Stomach smooth muscle (tissue), 2 donors: ENCODE data around the gene ZNF367.
"Not testable (repeated sequence)": the region's sequence is repeated elsewhere in the genome, so short reads cannot be mapped to it uniquely, and the experiment has no call there.

ENCODE experiments used
- H3K27ac ChIP-seq: one replicate; pipeline ENCODE4 v1.7.0; 2013; ENCODE audit warnings: mild to moderate bottlenecking, low read length, inconsistent platforms
- H3K27me3 ChIP-seq, 2 donors: one replicate each; pipeline ENCODE4 v1.7.0; 2013; ENCODE audit warnings: low read length in 2 of 2; ENCODE audit not compliant: insufficient read depth in 2 of 2, control insufficient read depth in 1 of 2
- H3K36me3 ChIP-seq, 2 donors: one replicate each; pipeline ENCODE4 v1.7.0; 2013; ENCODE audit warnings: low read length in 2 of 2; ENCODE audit not compliant: control insufficient read depth in 2 of 2, insufficient read depth in 2 of 2
- H3K4me1 ChIP-seq: one replicate; pipeline ENCODE4 v1.7.0; 2013; ENCODE audit warnings: low read length; ENCODE audit not compliant: control insufficient read depth, insufficient read depth
- H3K4me3 ChIP-seq, 2 donors: one replicate each; pipeline ENCODE4 v1.7.0; 2013; ENCODE audit warnings: low read length in 2 of 2
- H3K9ac ChIP-seq, 2 donors: one replicate each; pipeline ENCODE4 v1.7.0; 2013; ENCODE audit warnings: low read length in 2 of 2, mild to moderate bottlenecking in 1 of 2
- H3K9me3 ChIP-seq, 2 donors: one replicate each; pipeline ENCODE4 v1.7.0; 2013; ENCODE audit warnings: low read length in 2 of 2; ENCODE audit not compliant: control insufficient read depth in 2 of 2
- donor health status: healthy.
- donor health status: Pancreatic carcinoma.

The ZNF367 gene

DNA sequence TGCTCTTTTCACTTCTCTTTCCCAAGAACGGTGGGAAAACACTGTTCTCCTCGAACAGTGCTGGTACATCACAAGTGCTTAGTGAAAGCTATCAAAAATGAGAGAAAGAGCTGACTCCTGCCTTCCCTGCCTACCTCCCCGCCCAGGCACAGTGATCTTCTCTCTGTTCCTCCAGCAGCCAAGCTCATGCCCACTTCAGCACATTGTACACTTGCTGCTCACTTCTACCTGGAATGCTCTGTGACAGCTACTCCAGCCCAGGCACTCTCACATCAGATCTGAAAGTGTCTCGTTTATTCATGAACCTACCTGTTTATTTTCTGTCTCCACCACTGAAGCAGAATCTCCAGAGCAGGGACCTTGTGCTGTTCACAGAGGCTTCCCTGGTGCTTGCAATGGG lies 36.5 kb downstream of the ZNF367 start:
- H3K4me1 ChIP-seq = peaks cover 21% of the 10 kb centered on the region
- H3K27ac ChIP-seq = no peak overlapping the region
- no peak overlapping the region for H3K4me3 ChIP-seq
- no peaks in the 10 kb centered on the region for H3K36me3 ChIP-seq
- H3K27me3 ChIP-seq = no peaks in the 10 kb centered on the region
- H3K9me3 ChIP-seq = no peaks in the 10 kb centered on the region
- peak overlapping the region in 1 of 2 donors; percentile 13 for H3K9ac ChIP-seq

DNA sequence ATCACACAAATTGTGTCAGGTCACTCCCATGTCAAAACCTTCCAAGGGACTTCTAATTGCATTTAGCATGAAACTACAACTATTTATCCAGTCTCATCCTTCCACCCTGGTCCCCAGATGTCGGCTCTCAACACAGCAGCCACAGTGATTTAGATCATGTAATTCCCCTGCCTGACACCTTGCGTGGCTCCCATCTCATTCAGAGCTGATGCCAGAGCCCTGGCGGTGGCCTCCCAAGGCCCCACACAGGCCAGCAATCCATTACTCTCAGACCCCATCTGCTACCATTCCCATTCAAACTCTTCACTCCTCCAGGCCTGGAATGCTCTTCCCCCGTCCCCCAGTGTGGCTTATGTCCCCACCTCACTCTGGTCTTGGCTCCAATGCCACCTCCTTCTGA lies 37.0 kb downstream of the ZNF367 start:
- Histone ChIP-seq H3K27me3 (no peaks in the 10 kb centered on the region), H3K27ac (no peak overlapping the region), H3K9me3 (no peaks in the 10 kb centered on the region), H3K36me3 (no peaks in the 10 kb centered on the region), H3K9ac (no peak overlapping the region), H3K4me1 (peaks cover 21% of the 10 kb centered on the region), H3K4me3 (no peak overlapping the region)

DNA sequence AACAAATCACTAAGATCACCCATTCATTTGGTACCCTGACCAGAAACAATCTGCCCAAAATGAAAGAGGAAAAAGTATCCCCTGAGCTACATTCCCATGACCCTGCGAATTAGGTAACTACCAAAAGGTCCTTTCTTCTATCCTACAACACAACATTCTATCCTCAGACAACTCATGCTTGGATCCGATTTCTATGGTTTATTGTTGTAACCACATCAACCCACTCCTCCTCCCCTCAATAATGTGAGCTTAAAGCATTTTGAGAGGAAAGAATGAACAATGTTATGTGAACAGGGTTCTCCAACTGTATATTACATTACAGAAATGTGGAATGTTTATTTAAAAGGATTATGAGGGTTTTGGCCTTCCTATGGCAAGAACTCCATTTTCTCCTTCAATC lies 38.7 kb downstream of the ZNF367 start:
- H3K36me3 ChIP-seq = no peaks in the 10 kb centered on the region
- H3K27ac ChIP-seq = no peak overlapping the region
- H3K9ac ChIP-seq = no peak overlapping the region
- H3K4me3 ChIP-seq = no peak overlapping the region
- H3K9me3 ChIP-seq = no peaks in the 10 kb centered on the region
- peaks cover 21% of the 10 kb centered on the region for H3K4me1 ChIP-seq
- H3K27me3 ChIP-seq = no peaks in the 10 kb centered on the region

DNA sequence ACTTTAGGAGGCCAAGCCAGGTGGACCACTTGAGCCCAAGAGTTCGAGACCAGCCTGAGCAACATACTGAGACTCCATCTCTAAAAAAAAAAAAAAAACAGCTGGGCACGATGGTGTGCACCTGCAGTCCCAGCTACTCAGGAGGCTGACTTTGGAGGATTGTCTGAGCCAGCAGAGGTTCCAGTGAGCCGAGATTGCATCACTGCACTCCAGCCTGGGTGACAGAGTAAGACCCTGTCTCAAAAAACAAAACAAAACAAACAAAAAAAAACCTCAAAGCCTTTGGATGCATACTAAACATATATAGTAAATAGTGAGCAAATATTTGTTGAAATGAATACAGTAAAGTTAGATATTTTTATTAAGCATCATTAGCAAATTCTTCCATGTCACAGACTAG lies 40.0 kb downstream of the ZNF367 start:
- Histone ChIP-seq H3K4me3 (no peak overlapping the region), H3K4me1 (peaks cover 21% of the 10 kb centered on the region), H3K9ac (no peak overlapping the region), H3K27me3 (no peaks in the 10 kb centered on the region), H3K27ac (no peak overlapping the region), H3K9me3 (no peaks in the 10 kb centered on the region), H3K36me3 (no peaks in the 10 kb centered on the region)

DNA sequence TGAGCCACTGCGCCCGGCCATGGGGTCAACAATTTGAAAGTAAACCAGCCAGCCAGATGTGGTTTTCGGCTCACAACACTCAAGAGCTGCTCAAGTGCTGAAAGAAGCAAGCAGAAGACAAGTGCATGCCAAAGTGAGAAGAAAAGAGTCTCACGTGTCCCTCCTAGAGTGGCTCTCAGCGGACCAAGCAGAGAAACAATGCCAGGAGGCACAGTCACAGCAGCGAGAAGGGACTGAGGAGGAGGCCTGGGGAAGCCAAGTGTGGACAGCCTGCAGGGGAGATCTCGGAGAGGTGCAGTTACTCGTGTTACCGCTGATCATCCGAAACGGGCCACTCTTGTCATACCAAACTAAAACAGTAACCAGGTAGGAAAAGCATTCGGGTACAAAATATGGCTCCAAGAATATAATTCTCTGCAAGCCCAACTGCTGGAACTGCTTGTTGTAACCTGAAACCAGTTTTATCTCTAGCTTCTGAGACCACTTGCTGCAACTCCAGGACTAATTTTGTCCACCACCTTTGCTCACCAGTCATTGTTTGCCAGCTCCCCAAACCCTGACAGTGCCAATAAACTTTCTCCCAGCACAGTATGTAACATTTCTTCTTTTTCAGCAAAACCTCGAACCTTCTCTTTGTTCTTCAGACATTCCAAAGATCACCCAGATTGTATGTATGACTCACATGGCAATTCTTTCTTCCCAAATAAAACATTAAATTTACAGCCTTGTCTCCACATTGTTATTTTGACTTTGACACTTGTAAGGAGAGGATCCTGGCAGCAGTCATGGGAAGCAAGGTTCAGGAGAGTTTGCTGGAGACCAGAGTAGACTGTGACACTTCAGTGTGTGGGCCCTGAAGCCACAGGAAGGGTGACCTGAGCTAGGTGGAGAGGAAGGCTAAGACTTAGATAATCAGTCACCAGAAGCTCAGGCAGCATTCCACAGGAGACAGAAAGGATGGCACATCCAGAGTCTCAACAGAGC lies 41.0 kb downstream of the ZNF367 start:
- Histone ChIP-seq H3K27ac (no peak overlapping the region), H3K27me3 (no peaks in the 10 kb centered on the region), H3K4me3 (no peak overlapping the region), H3K9ac (no peak overlapping the region), H3K9me3 (no peaks in the 10 kb centered on the region), H3K4me1 (peaks cover 15% of the 10 kb centered on the region), H3K36me3 (no peaks in the 10 kb centered on the region)

DNA sequence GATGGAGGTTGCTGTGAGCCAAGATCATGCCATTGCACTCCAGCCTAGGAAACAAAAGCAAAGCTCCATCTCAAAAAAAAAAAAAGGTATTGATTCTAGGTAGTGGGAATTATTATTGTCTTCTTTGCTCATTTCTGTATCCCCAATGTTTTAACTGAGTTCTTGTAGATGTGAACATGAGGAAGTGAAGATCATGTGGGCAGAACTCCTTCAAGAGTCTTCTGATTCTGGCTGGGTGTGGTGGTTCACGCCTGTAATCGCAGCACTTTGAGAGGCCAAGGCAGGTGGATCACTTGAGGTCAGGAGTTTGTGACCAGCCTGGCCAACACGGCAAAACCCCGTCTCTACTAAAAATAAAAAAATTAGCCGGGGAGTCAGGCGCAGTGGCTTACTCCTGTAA lies 42.7 kb downstream of the ZNF367 start:
- H3K27ac ChIP-seq, H3K9me3 ChIP-seq, H3K36me3 ChIP-seq, H3K4me1 ChIP-seq, H3K9ac ChIP-seq, H3K27me3 ChIP-seq, H3K4me3 ChIP-seq: not testable (repeated sequence)

DNA sequence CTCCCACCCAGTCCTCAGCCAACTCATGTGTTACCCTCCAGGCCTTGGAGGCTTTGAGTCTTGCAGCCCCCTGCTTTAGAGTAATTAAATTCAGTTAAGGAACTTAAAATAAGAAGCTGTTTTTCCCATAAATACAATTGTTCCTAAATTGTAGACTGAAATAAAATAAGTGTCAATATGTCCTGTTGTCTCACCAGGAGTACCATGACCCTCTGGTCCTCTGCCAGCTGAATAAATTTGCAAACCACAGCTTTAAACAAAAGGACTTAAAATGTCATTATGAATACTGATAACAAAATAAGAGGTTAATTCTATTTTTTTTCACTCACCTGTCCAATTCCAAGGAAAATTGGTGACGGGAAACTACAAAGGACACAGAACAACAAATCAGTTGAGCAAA lies 50.2 kb downstream of the ZNF367 start:
- Histone ChIP-seq H3K27ac (no peak overlapping the region), H3K4me3 (no peak overlapping the region), H3K27me3 (no peaks in the 10 kb centered on the region)

DNA sequence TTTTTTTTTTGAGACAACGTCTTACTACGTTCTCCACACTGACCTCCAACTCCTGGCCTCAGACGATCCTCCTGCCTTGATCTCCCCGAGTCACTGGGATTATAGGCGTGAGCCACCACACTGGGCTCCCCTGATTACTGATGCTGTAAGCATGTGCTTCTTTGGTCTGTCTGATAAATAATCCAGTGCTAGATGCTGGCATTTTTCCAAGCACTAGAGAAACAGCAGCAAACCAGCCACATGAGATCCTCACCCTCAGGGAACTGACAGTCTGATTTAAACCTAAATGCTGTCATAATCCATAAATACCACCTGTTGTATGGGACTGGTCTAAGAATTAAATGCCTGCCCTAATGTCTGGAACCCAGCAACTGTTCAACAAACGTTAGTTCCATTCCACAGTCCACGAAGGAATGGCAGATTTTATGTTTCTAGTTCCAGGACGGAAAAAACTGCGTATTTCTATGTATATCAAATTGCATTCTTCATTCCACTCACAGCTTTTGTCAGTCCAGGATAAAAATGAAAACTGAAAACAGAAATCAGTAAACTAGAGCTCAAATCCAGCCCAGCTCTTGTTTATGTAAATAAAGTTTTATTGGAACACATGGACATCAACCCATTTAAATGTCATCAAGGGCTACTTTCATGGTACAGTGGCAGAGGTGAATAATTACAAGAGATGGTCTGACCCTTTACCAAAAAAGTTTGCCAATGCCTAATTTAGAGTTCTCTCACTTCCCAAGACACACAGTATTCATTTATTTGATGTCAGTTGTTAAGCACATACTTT lies 54.8 kb downstream of the ZNF367 start:
- no peaks in the 10 kb centered on the region for H3K9me3 ChIP-seq
- no peaks in the 10 kb centered on the region for H3K4me1 ChIP-seq
- no peak overlapping the region for H3K27ac ChIP-seq
- no peaks in the 10 kb centered on the region for H3K27me3 ChIP-seq
- H3K9ac ChIP-seq = no peak overlapping the region
- peaks cover 4 to 9% of the 10 kb centered on the region in 2 donors for H3K36me3 ChIP-seq
- H3K4me3 ChIP-seq = no peak overlapping the region

More for the DNA sequence above, 50.2 kb downstream of the ZNF367 start:
- Histone ChIP-seq H3K9me3 (no peaks in the 10 kb centered on the region), H3K4me1 (no peaks in the 10 kb centered on the region), H3K36me3 (peaks cover 0 to 4% of the 10 kb centered on the region in 2 donors), H3K9ac (no peak overlapping the region)

DNA sequence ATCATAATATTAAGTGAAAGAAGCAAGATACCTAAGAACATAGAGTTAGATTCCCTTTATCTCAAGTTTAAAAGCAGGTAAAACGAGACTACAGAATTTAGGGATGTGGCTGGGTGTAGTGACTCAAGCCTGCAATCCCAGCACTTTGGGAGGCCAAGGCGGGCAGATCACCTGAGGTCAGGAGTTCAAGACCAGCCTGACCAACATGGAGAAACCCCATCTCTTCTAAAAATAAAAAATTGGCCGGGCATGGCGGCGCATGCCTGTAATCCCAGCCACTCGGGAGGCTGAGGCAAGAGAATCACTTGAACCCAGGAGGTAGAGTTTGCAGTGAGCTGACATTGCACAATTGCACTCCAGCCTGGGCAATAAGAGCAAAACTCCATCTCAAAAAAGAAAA lies 56.1 kb downstream of the ZNF367 start:
- peaks cover 4 to 12% of the 10 kb centered on the region in 2 donors for H3K36me3 ChIP-seq
- H3K27me3 ChIP-seq = not testable (repeated sequence)

DNA sequence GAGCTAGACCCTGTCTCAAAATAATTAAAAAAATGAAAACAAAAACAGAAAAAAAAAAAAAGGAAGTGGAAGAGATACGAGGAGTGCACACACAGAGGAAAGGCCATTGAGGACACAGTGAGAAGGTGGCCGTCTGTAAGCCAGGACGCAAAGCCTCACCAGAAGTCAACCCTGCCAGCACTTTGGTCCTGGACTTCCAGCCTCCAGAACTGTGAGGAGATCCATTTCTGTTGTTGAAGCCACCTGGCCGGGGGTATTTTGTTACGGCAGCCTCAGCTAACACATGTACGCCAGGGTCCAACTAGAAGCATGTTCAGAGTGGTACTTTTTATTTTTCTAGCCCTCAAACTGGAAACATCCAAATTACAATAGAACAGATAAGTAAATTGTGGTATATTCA lies 56.5 kb downstream of the ZNF367 start:
- no peak overlapping the region for H3K27ac ChIP-seq
- no peak overlapping the region for H3K9ac ChIP-seq
- no peak overlapping the region for H3K4me3 ChIP-seq
- H3K27me3 ChIP-seq = no peaks in the 10 kb centered on the region
- peaks cover 4 to 12% of the 10 kb centered on the region in 2 donors for H3K36me3 ChIP-seq
- no peaks in the 10 kb centered on the region for H3K9me3 ChIP-seq
- H3K4me1 ChIP-seq = no peaks in the 10 kb centered on the region

More for the DNA sequence above, 56.1 kb downstream of the ZNF367 start:
- H3K4me3 ChIP-seq, H3K4me1 ChIP-seq, H3K9me3 ChIP-seq, H3K9ac ChIP-seq, H3K27ac ChIP-seq: not testable (repeated sequence)
